Measurements from ENCODE around the gene APOO.

DNA sequence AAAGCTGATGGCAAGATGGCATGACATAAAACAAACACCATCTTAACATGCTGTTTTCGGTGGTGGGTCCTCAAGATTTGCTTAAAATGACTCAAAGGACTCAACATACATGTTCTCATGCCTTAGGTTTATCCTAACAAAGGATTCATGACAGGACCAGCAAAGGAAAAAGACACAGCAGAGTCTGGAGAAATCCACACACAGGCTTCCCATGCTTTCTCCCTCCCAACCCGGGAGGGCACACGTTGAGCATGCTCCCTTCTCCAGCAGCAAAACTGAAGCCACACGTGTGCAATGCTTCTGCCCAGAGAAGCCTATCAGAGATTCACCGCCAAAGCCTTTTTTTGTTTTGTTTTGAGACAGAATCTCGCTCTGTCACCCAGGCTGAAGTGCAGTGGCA is 84.9 kb downstream of the APOO start:
- TF ChIP-seq, protein P1, sequence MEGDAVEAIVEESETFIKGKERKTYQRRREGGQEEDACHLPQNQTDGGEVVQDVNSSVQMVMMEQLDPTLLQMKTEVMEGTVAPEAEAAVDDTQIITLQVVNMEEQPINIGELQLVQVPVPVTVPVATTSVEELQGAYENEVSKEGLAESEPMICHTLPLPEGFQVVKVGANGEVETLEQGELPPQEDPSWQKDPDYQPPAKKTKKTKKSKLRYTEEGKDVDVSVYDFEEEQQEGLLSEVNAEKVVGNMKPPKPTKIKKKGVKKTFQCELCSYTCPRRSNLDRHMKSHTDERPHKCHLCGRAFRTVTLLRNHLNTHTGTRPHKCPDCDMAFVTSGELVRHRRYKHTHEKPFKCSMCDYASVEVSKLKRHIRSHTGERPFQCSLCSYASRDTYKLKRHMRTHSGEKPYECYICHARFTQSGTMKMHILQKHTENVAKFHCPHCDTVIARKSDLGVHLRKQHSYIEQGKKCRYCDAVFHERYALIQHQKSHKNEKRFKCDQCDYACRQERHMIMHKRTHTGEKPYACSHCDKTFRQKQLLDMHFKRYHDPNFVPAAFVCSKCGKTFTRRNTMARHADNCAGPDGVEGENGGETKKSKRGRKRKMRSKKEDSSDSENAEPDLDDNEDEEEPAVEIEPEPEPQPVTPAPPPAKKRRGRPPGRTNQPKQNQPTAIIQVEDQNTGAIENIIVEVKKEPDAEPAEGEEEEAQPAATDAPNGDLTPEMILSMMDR (IDR thresholded peaks at IDR 0.05), result no peak
- TF ChIP-seq ZFX (IDR thresholded peaks at IDR 0.05; ENCODE audit: borderline replicate concordance), result no peak
